Astrocyte (in vitro differentiated cells and primary cell): ENCODE data around the gene FAM200C.

ENCODE experiments used
- CTCF ChIP-seq: IDR thresholded peaks from 2 replicates; pipeline ENCODE4 v1.5.1; 2011; ENCODE audit warnings: low read depth, mild to moderate bottlenecking, inconsistent platforms, low read length, moderate library complexity; ENCODE audit not compliant: insufficient read depth
- EZH2 ChIP-seq: IDR thresholded peaks from 2 replicates; pipeline ENCODE4 v1.6.1; 2012; ENCODE audit warnings: mild to moderate bottlenecking, low read length, inconsistent platforms; ENCODE audit not compliant: insufficient read depth

GRCh38 chr5:160418561-160419457 lies 19.0 kb upstream of the FAM200C start, which contains the start of gene SLU7:
- TF ChIP-seq EZH2, result no peak
- TF ChIP-seq CTCF, result no peak
